SK-N-SH (cell line): ENCODE results near the gene MCAM. TPM values are rescaled to one million over a fixed set of nuclear protein-coding genes. Genes with fewer than 3 reads are reported as not detected.

Source experiments
- CTCF ChIA-PET: fragments of 300-600, 350-600 bp; formaldehyde crosslinking; extraction: SDS; loops from one replicate; lab custom pipeline; 2021; lab: Yijun Ruan, JAX
- POLR2A ChIA-PET: fragments of 350-600 bp; sonication (Branson Sonifier 250); formaldehyde crosslinking; extraction: SDS; loops from one replicate; lab custom pipeline; 2020; ENCODE audit warnings: antibody characterized with exemption, inconsistent platforms; lab: Yijun Ruan, JAX
- DNase-seq: peaks from one replicate; pipeline ENCODE4 v3.0.0; 2012
- H2AFZ ChIP-seq: fragments of 200-600 bp; sonication (generic); 2 replicates; pipeline ENCODE4 v1.8.1; 2016; ENCODE audit warnings: antibody characterized with exemption, mild to moderate bottlenecking, low read depth
- H3F3A ChIP-seq: fragments of 200-600 bp; sonication (generic); replicated peaks from 2 replicates; pipeline ENCODE3; 2016; ENCODE audit warnings: antibody characterized with exemption, mild to moderate bottlenecking; ENCODE audit not compliant: insufficient read depth
- H3K27ac ChIP-seq, 2 experiments: fragments of 200-500 bp in 1 of 2; fragments of 200-600 bp in 1 of 2; sonication (Bioruptor generic) in 1 of 2; sonication (generic), shearing (Covaris generic) in 1 of 2; 2 replicates each; pipeline versions ENCODE4 v1.5.1 to v1.6.1; 2014 to 2016; ENCODE audit warnings: low read depth in 2 of 2, inconsistent platforms in 1 of 2, low read length in 1 of 2, mild to moderate bottlenecking in 1 of 2, mixed read lengths in 1 of 2
- H3K27me3 ChIP-seq: fragments of 200-600 bp; sonication (generic), shearing (Covaris generic); 2 replicates; pipeline ENCODE4 v1.6.1; 2016; ENCODE audit warnings: mixed run types; ENCODE audit not compliant: insufficient read depth
- H3K36me3 ChIP-seq, 2 experiments: fragments of 200-500 bp in 1 of 2; fragments of 200-600 bp in 1 of 2; sonication (Bioruptor generic) in 1 of 2; sonication (generic) in 1 of 2; replicated peaks in 1 of 2; 2 replicates each; pipeline versions ENCODE3 to v1.5.1; 2014 to 2016; ENCODE audit warnings: low read length in 1 of 2, mild to moderate bottlenecking in 1 of 2; ENCODE audit not compliant: insufficient read depth in 2 of 2, control insufficient read depth in 1 of 2
- H3K4me1 ChIP-seq, 2 experiments: fragments of 200-500 bp in 1 of 2; fragments of 200-600 bp in 1 of 2; sonication (Bioruptor generic) in 1 of 2; sonication (generic), shearing (Covaris generic) in 1 of 2; 2 replicates each; pipeline versions ENCODE4 v1.5.1 to v1.6.1; 2014 to 2016; ENCODE audit warnings: low read depth in 1 of 2, low read length in 1 of 2, mixed run types in 1 of 2; ENCODE audit not compliant: insufficient read depth in 2 of 2, control insufficient read depth in 1 of 2
- H3K4me2 ChIP-seq: fragments of 200-600 bp; sonication (generic), shearing (Covaris generic); 2 replicates; pipeline ENCODE4 v1.6.1; 2017; ENCODE audit warnings: mixed run types
- H3K4me3 ChIP-seq, 2 experiments: fragments of 200-500 bp in 1 of 2; fragments of 200-600 bp in 1 of 2; sonication (Bioruptor generic) in 1 of 2; sonication (generic), shearing (Covaris generic) in 1 of 2; 2 replicates each; pipeline versions ENCODE4 v1.5.1 to v1.8.1; 2014 to 2016; ENCODE audit warnings: low read depth in 2 of 2, inconsistent platforms in 1 of 2, low read length in 1 of 2, mild to moderate bottlenecking in 1 of 2, mixed read lengths in 1 of 2, moderate library complexity in 1 of 2
- H3K79me2 ChIP-seq: fragments of 200-600 bp; sonication (generic); 2 replicates; pipeline ENCODE4 v1.8.1; 2017; ENCODE audit warnings: mild to moderate bottlenecking; ENCODE audit not compliant: insufficient read depth
- H3K9ac ChIP-seq: fragments of 200-600 bp; sonication (generic); 2 replicates; pipeline ENCODE4 v1.6.1; 2017; ENCODE audit warnings: mixed run types
- H3K9me2 ChIP-seq: fragments of 200-600 bp; sonication (generic); 2 replicates; pipeline ENCODE4 v1.6.1; 2017; ENCODE audit warnings: mixed run types
- H3K9me3 ChIP-seq: fragments of 200-600 bp; sonication (generic); 2 replicates; pipeline ENCODE4 v1.6.1; 2017; ENCODE audit warnings: mixed run types, mild to moderate bottlenecking, moderate library complexity
- H4K20me1 ChIP-seq: fragments of 200-600 bp; sonication (generic); 2 replicates; pipeline ENCODE4 v1.6.1; 2017; ENCODE audit warnings: mild to moderate bottlenecking, mixed run types; ENCODE audit not compliant: insufficient read depth
- ELF1 ChIP-seq: IDR thresholded peaks from 2 replicates; pipeline ENCODE4 v1.4.0; 2012
- EP300 ChIP-seq, 2 experiments: IDR thresholded peaks; 2 replicates each; pipeline versions ENCODE4 v1.4.0 to v1.6.1; 2012; ENCODE audit warnings: borderline replicate concordance in 1 of 2, low read depth in 1 of 2, low read length in 1 of 2
- EZH2phosphoT487 ChIP-seq: fragments of 200-600 bp; sonication (generic); IDR thresholded peaks from 2 replicates; pipeline ENCODE4 v1.6.1; 2017; ENCODE audit warnings: low read depth, mixed run types, mild to moderate bottlenecking, antibody characterized with exemption, moderate library complexity, borderline replicate concordance
- FOSL2 ChIP-seq: IDR thresholded peaks from 2 replicates; pipeline ENCODE4 v1.4.0; 2012; ENCODE audit warnings: low read depth, mild to moderate bottlenecking, moderate library complexity, borderline replicate concordance
- FOXJ3 ChIP-seq: sonication (generic); formaldehyde crosslinking; IDR thresholded peaks from 2 replicates; pipeline ENCODE4 v1.5.1; 2020; ENCODE audit warnings: mild to moderate bottlenecking, missing genetic modification reagents
- FOXM1 ChIP-seq: IDR thresholded peaks from 2 replicates; pipeline ENCODE4 v1.4.0; 2012; ENCODE audit warnings: low read depth, mild to moderate bottlenecking
- GABPA ChIP-seq: IDR thresholded peaks from 2 replicates; pipeline ENCODE4 v1.4.0; 2012; ENCODE audit warnings: low read depth, mild to moderate bottlenecking
- GATA2 ChIP-seq: sonication (generic); formaldehyde crosslinking; IDR thresholded peaks from 2 replicates; pipeline ENCODE4 v1.5.0; 2020; ENCODE audit warnings: mild to moderate bottlenecking, missing genetic modification reagents
- IRF3 ChIP-seq: fragments of 150-350 bp; IDR thresholded peaks from 2 replicates; pipeline ENCODE4 v1.6.1; 2016; ENCODE audit warnings: mild to moderate bottlenecking, low read depth, low read length
- MEF2A ChIP-seq: IDR thresholded peaks from 2 replicates; pipeline ENCODE4 v1.4.0; 2012; ENCODE audit warnings: low read depth, borderline replicate concordance
- MXI1 ChIP-seq: IDR thresholded peaks from 2 replicates; pipeline ENCODE4 v1.6.1; 2012; ENCODE audit warnings: mild to moderate bottlenecking, low read depth, low read length, improper control_type of control experiment
- NFIC ChIP-seq: IDR thresholded peaks from 2 replicates; pipeline ENCODE4 v1.4.0; 2012; ENCODE audit warnings: borderline replicate concordance
- NRF1 ChIP-seq: IDR thresholded peaks from 2 replicates; pipeline ENCODE4 v1.6.1; 2012; ENCODE audit warnings: low read depth, mild to moderate bottlenecking, low read length
- RAD21 ChIP-seq: IDR thresholded peaks from 2 replicates; pipeline ENCODE4 v1.6.1; 2012; ENCODE audit warnings: mild to moderate bottlenecking, low read length
- RCOR1 ChIP-seq: fragments of 150-350 bp; IDR thresholded peaks from 2 replicates; pipeline ENCODE4 v1.6.1; 2017; ENCODE audit warnings: antibody characterized with exemption, low read length
- RFX5 ChIP-seq: IDR thresholded peaks from 2 replicates; pipeline ENCODE4 v1.6.1; 2012; ENCODE audit warnings: mild to moderate bottlenecking, improper control_type of control experiment, low read length
- RXRA ChIP-seq: IDR thresholded peaks from 2 replicates; pipeline ENCODE4 v1.4.0; 2012; ENCODE audit warnings: low read depth, mild to moderate bottlenecking, borderline replicate concordance
- SMC3 ChIP-seq: IDR thresholded peaks from 2 replicates; pipeline ENCODE4 v1.6.1; 2012; ENCODE audit warnings: low read depth, low read length, improper control_type of control experiment
- TAF1 ChIP-seq: IDR thresholded peaks from 2 replicates; pipeline ENCODE4 v1.6.1; 2012; ENCODE audit warnings: low read depth, mild to moderate bottlenecking, low read length, moderate library complexity, borderline replicate concordance
- TCF12 ChIP-seq: IDR thresholded peaks from 2 replicates; pipeline ENCODE4 v1.4.0; 2012
- USF2 ChIP-seq: fragments of 150-350 bp; IDR thresholded peaks from 2 replicates; pipeline ENCODE4 v1.6.1; 2017; ENCODE audit warnings: antibody characterized with exemption, low read length, low read depth, borderline replicate concordance
- YY1 ChIP-seq: IDR thresholded peaks from 2 replicates; pipeline ENCODE4 v1.4.0; 2012; ENCODE audit warnings: low read depth, mild to moderate bottlenecking
- WGBS: methylation state at CpG from one replicate; pipeline ENCODE4 v1.1.6; 2017; ENCODE audit warnings: low lambda C conversion rate; 5-methylcytosine and 5-hydroxymethylcytosine counted together
- polyA plus RNA-seq, 3 experiments: library from polyadenylated mRNA; depleted of rRNA; stranded (reverse); fragments of >200 nt; gene quantifications; 2 replicates each; pipeline ENCODE4 v1.2.3, GENCODE V29; 2012
- TF ChIP-seq, protein P1 (sequence below): fragments of 200-600 bp; sonication (generic); IDR thresholded peaks from 2 replicates; pipeline ENCODE4 v1.6.1; 2017; ENCODE audit warnings: antibody characterized with exemption, mild to moderate bottlenecking, moderate library complexity

MCAM gene
- polyA plus RNA-seq, 1 of the 3 experiments (the other 2 are of a cell fraction), result 22.8 TPM

- Histone ChIP-seq H3K79me2 (no peaks in the 10 kb centered on the region), H2AFZ (no peak overlapping the region)
- TF ChIP-seq USF2 (no peak), GABPA (no peak), FOSL2 (no peak), TAF1 (no peak), IRF3 (no peak), NRF1 (no peak), YY1 (no peak), EZH2phosphoT487 (no peak), MEF2A (no peak), GATA2 (CRISPR knock-in tag) (no peak), FOXJ3 (CRISPR knock-in tag) (no peak), TCF12 (no peak)
- TF ChIP-seq, all 33 proteins: peak for 0
- Histone ChIP-seq H3K9me3 (no peaks in the 10 kb centered on the region), H3K4me3 (no peak overlapping the region), H3K36me3 (no peaks in the 10 kb centered on the region), H3K4me2 (no peak overlapping the region), H3F3A (no peaks in the 10 kb centered on the region), H3K27ac (no peak overlapping the region), H3K9ac (no peak overlapping the region), H4K20me1 (no peaks in the 10 kb centered on the region), H3K27me3 (no peaks in the 10 kb centered on the region; the same call in 1 of the 2 replicates), H3K9me2 (no peaks in the 10 kb centered on the region), H3K4me1 (peaks cover 0 to 7% of the 10 kb centered on the region in 2 experiments; a peak in 1 of 4 replicates)
- no peak for DNase-seq
- WGBS, result 79% methylated on average over 10 of the region's 12 CpGs
- ChIA-PET CTCF (interaction anchor here (0.5 to 11.0 kb wide), 4 partner anchors 11 to 188 kb away, joined by 3 to 90 read pairs (median 46); no protein-coding TSS in a partner anchor), POLR2A (no interaction called here)
Observed at GRCh38 chr11:119345685-119346084, 28.8 kb upstream of the MCAM start.

- H3K9me2 ChIP-seq, result no peaks in the 10 kb centered on the region
- H3K9ac ChIP-seq, result no peak overlapping the region
- DNase-seq, result no peak
- H3K4me2 ChIP-seq, result no peak overlapping the region
- POLR2A ChIA-PET, result no interaction called here
- CTCF ChIA-PET, result interaction anchor here (1.0 to 11.0 kb wide), 5 partner anchors 13 to 189 kb away, joined by 4 to 90 read pairs (median 85); no protein-coding TSS in a partner anchor
- H3K27me3 ChIP-seq, result no peaks in the 10 kb centered on the region; the same call in 1 of the 2 replicates
- H3K9me3 ChIP-seq, result no peaks in the 10 kb centered on the region
- H3K36me3 ChIP-seq, result no peaks in the 10 kb centered on the region
- no peaks in the 10 kb centered on the region for H3K79me2 ChIP-seq
- no peak overlapping the region for H3K27ac ChIP-seq
- no peak overlapping the region for H3K4me3 ChIP-seq
- H2AFZ ChIP-seq, result no peak overlapping the region
- no peaks in the 10 kb centered on the region for H4K20me1 ChIP-seq
- H3F3A ChIP-seq, result no peaks in the 10 kb centered on the region
- peaks cover 0 to 11% of the 10 kb centered on the region in 2 experiments; a peak in 1 of 4 replicates for H3K4me1 ChIP-seq
- 69% methylated on average over 9 of the region's 14 CpGs for WGBS
- TF ChIP-seq FOXJ3 (CRISPR knock-in tag) (no peak), RCOR1 (no peak), EZH2phosphoT487 (no peak), FOXM1 (no peak), GATA2 (CRISPR knock-in tag) (no peak), ELF1 (no peak), EP300 (IDR thresholded peaks at IDR 0.05; ENCODE audit: borderline replicate concordance in 1 of 2, low read depth in 1 of 2, low read length in 1 of 2) (no peak), MXI1 (no peak), FOSL2 (no peak), MEF2A (no peak), SMC3 (no peak), RAD21 (no peak), NFIC (no peak), RXRA (no peak), RFX5 (no peak)
- TF ChIP-seq, protein P1, sequence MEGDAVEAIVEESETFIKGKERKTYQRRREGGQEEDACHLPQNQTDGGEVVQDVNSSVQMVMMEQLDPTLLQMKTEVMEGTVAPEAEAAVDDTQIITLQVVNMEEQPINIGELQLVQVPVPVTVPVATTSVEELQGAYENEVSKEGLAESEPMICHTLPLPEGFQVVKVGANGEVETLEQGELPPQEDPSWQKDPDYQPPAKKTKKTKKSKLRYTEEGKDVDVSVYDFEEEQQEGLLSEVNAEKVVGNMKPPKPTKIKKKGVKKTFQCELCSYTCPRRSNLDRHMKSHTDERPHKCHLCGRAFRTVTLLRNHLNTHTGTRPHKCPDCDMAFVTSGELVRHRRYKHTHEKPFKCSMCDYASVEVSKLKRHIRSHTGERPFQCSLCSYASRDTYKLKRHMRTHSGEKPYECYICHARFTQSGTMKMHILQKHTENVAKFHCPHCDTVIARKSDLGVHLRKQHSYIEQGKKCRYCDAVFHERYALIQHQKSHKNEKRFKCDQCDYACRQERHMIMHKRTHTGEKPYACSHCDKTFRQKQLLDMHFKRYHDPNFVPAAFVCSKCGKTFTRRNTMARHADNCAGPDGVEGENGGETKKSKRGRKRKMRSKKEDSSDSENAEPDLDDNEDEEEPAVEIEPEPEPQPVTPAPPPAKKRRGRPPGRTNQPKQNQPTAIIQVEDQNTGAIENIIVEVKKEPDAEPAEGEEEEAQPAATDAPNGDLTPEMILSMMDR, result no peak
Observed at GRCh38 chr11:119344291-119345010, 27.5 kb upstream of the MCAM start.
